WI38 (cell line): ENCODE data around the gene PFN2.

ENCODE experiments used
- H3K4me3 ChIP-seq: 2 replicates; pipeline ENCODE4 v1.5.1; 2011; ENCODE audit warnings: low read depth, mild to moderate bottlenecking, control low read depth, low read length
- CTCF ChIP-seq: IDR thresholded peaks from 2 replicates; pipeline ENCODE4 v1.5.1; 2012; ENCODE audit warnings: low read depth, mild to moderate bottlenecking, control low read depth, low read length

Gene PFN2

DNA sequence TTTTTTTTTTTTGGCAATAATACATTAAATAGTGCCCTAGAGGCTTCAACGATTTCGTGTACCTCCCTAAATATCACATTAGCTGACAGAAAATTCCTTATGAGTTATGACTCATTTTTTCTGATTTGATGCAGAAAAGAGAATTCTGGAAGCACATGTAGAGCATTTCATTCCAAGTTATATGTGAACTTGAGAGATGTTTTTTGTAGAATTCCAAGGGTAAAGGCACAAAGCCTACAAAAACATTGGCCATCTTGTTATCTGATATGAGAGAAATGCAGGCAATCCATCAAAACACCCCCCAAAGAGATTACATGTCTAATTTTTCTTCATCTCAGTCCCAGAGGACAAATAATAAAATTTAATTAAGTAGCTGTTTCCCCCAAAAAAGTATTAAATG is 6.7 kb upstream of the PFN2 start:
- H3K4me3 ChIP-seq, result no peak overlapping the region
- no peak for TF ChIP-seq CTCF

- no peak overlapping the region for H3K4me3 ChIP-seq
- no peak for TF ChIP-seq CTCF
Observed at GRCh38 chr3:149975919-149976318, 5.2 kb upstream of the PFN2 start.

DNA sequence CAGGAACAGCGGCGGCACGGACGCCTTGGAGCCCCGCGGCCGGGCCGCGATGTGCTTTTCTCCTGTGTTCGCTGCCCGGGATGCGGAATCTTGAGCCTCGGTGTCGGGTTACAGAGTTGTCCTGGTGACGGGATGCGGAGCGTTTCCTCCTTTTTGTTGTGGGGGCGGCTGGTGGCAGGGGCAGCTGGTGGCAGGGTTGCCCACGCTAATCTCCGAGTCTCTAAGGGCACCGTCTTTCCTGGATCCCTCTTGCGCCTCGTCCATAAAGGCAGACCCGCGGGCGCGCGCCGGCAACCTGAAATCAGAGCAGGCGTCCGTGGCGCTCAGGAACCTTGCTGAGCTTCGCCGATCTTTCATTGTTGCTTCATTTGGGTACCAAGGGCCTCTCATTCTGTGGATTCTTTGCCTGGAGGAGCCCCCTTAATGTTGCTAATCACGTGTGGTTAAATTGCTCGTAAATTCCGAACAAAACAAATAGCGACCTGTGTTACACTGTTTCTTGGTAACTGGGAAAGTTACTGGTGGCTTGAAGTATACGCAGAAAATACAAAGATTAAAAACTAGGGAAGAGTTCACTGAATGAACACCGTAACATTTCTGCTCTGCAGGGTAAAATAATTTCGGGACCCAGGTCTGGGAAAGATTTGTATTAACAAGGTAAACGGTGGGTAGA is 844 bp upstream of the PFN2 start:
- no peak for TF ChIP-seq CTCF
- peak overlapping the region; percentile 85 for H3K4me3 ChIP-seq

GRCh38 chr3:149969940-149970715 is 567 bp downstream of the PFN2 start:
- TF ChIP-seq CTCF, result no peak

DNA sequence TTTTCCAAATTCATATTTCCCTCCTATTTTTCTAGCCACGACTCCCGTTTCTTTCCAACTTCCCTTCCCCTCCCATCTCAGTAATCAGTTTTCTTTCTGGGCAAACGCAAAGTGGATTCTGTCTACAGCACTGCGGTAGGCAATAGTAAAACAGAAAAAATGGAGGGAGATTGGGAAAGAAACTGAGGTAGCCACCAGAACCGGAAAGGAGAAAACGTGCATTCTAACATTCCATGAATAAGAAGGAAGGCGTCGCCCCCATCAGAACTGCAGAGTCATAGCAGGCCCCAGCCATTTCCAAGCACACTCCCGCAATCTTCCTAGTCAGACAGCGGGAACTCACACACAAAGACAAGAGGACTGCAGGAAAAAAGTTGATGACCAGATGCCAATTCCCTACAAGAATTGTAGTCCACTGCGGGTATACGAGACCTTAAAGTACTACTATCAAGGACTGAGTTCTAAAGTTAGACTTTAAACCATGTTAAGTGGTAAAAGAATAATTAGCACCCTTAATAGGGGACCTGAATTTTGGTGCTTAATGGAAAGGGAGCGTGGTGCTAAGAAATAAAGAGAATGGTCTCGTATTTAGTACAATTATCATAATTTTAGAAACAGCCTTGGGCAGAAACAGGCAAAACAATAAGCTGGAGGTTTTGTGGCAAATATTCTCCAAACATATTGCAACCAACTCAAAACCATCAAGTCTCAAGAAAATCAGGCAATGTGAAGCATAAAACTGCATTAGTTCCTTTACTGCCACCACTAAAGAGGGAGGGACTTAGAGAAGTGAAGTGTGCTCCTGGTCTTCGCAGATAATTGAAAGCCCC is 1.4 kb downstream of the PFN2 start:
- TF ChIP-seq CTCF, result no peak
- peak overlapping the region; percentile 85 for H3K4me3 ChIP-seq

More at GRCh38 chr3:149969940-149970715, 567 bp downstream of the PFN2 start:
- H3K4me3 ChIP-seq, result peak overlapping the region; percentile 85

DNA sequence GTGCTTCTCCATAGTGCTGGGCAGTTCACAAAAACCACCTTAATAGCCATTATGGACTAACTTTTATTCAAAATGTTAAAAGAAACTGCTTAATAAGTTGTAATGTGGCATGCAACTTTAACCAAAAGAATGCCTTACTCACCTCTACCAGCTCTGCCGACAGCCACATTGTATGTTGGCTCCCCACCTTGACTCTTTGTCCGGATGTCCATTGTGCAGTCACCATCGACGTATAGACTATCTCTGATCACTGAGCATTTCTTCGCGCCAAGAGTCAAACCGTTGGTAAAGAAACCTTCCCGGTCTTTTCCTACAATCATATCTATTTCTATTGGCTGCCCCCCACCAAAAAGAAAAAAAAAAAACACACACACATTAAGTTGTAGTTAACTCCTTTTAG is 2.5 kb downstream of the PFN2 start:
- peak overlapping the region; percentile 85 for H3K4me3 ChIP-seq
- TF ChIP-seq CTCF, result no peak
